ENCODE measurements around the gene ANKRD11.

The ANKRD11 gene

GRCh38 chr16:89401205-89401604 is 89.2 kb downstream of the ANKRD11 start:
- H3K4me2 ChIP-seq (ENCODE audit: low read length) = no peak overlapping the region
- H3K9me3 ChIP-seq (ENCODE audit: control insufficient read depth, insufficient read depth, low read length) = no peaks in the 10 kb centered on the region
- peaks cover 95% of the 10 kb centered on the region for H3K79me2 ChIP-seq (ENCODE audit: control insufficient read depth, low read length)
- no peaks in the 10 kb centered on the region for H3K9me2 ChIP-seq (replicated peaks; ENCODE audit: control insufficient read depth, low read length)
- peaks cover 6% of the 10 kb centered on the region; the same call in 1 of the 2 replicates for H3K36me3 ChIP-seq (ENCODE audit: control insufficient read depth, low read length)
- no peaks in the 10 kb centered on the region for H3K27me3 ChIP-seq (ENCODE audit: control insufficient read depth, low read length)
- TF ChIP-seq CTCF (IDR thresholded peaks at IDR 0.05; ENCODE audit: low read depth, low read length, poor library complexity, severe bottlenecking) = no peak
- no peak for TF ChIP-seq EZH2phosphoT487 (IDR thresholded peaks at IDR 0.05; ENCODE audit: borderline replicate concordance, low read length)
- H3K27ac ChIP-seq (ENCODE audit: low read depth, low read length) = no peak overlapping the region
- H4K20me1 ChIP-seq (ENCODE audit: control insufficient read depth, insufficient read depth, low read depth, low read length) = peaks cover 42% of the 10 kb centered on the region
- no peaks in the 10 kb centered on the region for H3F3A ChIP-seq (ENCODE audit: control insufficient read depth, insufficient read depth)
- H3K4me3 ChIP-seq (ENCODE audit: low read length) = no peak overlapping the region
- peaks cover 22% of the 10 kb centered on the region for H3K4me1 ChIP-seq (ENCODE audit: control insufficient read depth, low read length)

DNA sequence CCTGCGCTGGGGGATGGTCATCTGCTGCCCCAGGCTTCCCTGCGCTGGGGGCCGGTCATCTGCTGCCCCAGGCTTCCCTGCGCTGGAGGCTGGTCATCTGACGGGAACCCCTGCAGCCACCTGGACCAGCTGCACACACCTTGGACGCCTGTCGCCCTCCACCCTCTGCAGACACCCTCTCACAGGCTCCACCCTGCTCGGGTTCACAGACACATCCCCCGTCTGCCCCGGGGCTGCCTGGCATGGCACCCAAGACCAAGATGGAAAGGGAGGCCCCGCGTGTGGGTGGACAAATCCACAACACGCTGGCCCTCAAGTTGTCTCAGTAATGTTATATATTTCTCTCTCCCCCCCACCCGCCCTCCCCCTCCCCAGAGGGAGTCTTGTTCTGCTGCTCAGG is 89.6 kb downstream of the ANKRD11 start:
- Histone ChIP-seq H3K4me3 (ENCODE audit: low read length) (no peak overlapping the region), H3K27ac (ENCODE audit: low read depth, low read length) (no peak overlapping the region), H3K27me3 (ENCODE audit: control insufficient read depth, low read length) (no peaks in the 10 kb centered on the region), H4K20me1 (ENCODE audit: control insufficient read depth, insufficient read depth, low read depth, low read length) (peaks cover 40% of the 10 kb centered on the region), H3K79me2 (ENCODE audit: control insufficient read depth, low read length) (peaks cover 95% of the 10 kb centered on the region), H3K9me3 (ENCODE audit: control insufficient read depth, insufficient read depth, low read length) (no peaks in the 10 kb centered on the region), H3K4me1 (ENCODE audit: control insufficient read depth, low read length) (peaks cover 22% of the 10 kb centered on the region), H3F3A (ENCODE audit: control insufficient read depth, insufficient read depth) (no peaks in the 10 kb centered on the region), H3K4me2 (ENCODE audit: low read length) (no peak overlapping the region), H3K36me3 (ENCODE audit: control insufficient read depth, low read length) (peaks cover 6% of the 10 kb centered on the region; the same call in 1 of the 2 replicates), H3K9me2 (replicated peaks; ENCODE audit: control insufficient read depth, low read length) (no peaks in the 10 kb centered on the region)
- TF ChIP-seq CTCF (IDR thresholded peaks at IDR 0.05; ENCODE audit: low read depth, low read length, poor library complexity, severe bottlenecking) (no peak), EZH2phosphoT487 (IDR thresholded peaks at IDR 0.05; ENCODE audit: borderline replicate concordance, low read length) (no peak)

GRCh38 chr16:89398924-89399323 is 91.4 kb downstream of the ANKRD11 start:
- H3K27ac ChIP-seq (ENCODE audit: low read depth, low read length) = no peak overlapping the region
- H3K79me2 ChIP-seq (ENCODE audit: control insufficient read depth, low read length) = peaks cover 95% of the 10 kb centered on the region
- H3K4me2 ChIP-seq (ENCODE audit: low read length) = no peak overlapping the region
- no peaks in the 10 kb centered on the region for H3K9me3 ChIP-seq (ENCODE audit: control insufficient read depth, insufficient read depth, low read length)
- TF ChIP-seq CTCF (IDR thresholded peaks at IDR 0.05; ENCODE audit: low read depth, low read length, poor library complexity, severe bottlenecking) (no peak), EZH2phosphoT487 (IDR thresholded peaks at IDR 0.05; ENCODE audit: borderline replicate concordance, low read length) (no peak)
- H3K4me3 ChIP-seq (ENCODE audit: low read length) = no peak overlapping the region
- peaks cover 12% of the 10 kb centered on the region for H3K4me1 ChIP-seq (ENCODE audit: control insufficient read depth, low read length)
- H3K9me2 ChIP-seq (replicated peaks; ENCODE audit: control insufficient read depth, low read length) = no peaks in the 10 kb centered on the region
- H3K27me3 ChIP-seq (ENCODE audit: control insufficient read depth, low read length) = no peaks in the 10 kb centered on the region
- H4K20me1 ChIP-seq (ENCODE audit: control insufficient read depth, insufficient read depth, low read depth, low read length) = peaks cover 43% of the 10 kb centered on the region
- no peaks in the 10 kb centered on the region for H3F3A ChIP-seq (ENCODE audit: control insufficient read depth, insufficient read depth)
- H3K36me3 ChIP-seq (ENCODE audit: control insufficient read depth, low read length) = peaks cover 6% of the 10 kb centered on the region; the same call in 1 of the 2 replicates

Data from DOHH2 (cell line).